BE2C (cell line): Measurements from ENCODE around the gene SLC2A13.
"Not testable (repeated sequence)": the region's sequence is repeated elsewhere in the genome, so short reads cannot be mapped to it uniquely, and the experiment has no call there.

Source experiments
- DNase-seq: peaks from one replicate; pipeline ENCODE4 v3.0.0-alpha.2; 2020
- H3K27me3 ChIP-seq: fragments of 250-450 bp; sonication (Bioruptor Pico); 2 replicates; pipeline ENCODE4 v1.5.1; 2020; ENCODE audit warnings: mild to moderate bottlenecking
- H3K36me3 ChIP-seq: fragments of 250-450 bp; sonication (Bioruptor Pico); 2 replicates; pipeline ENCODE4 v1.5.1; 2020; ENCODE audit warnings: mild to moderate bottlenecking
- H3K4me1 ChIP-seq: fragments of 250-450 bp; sonication (Bioruptor Pico); 2 replicates; pipeline ENCODE4 v1.5.1; 2020
- H3K4me3 ChIP-seq: 2 replicates; pipeline ENCODE4 v1.5.1; 2011; ENCODE audit warnings: low read depth, low read length
- H3K9me3 ChIP-seq: fragments of 250-450 bp; sonication (Bioruptor Pico); 2 replicates; pipeline ENCODE4 v1.5.1; 2020
- CTCF ChIP-seq: IDR thresholded peaks from 2 replicates; pipeline ENCODE4 v1.5.1; 2012; ENCODE audit warnings: mild to moderate bottlenecking, low read depth, low read length

Gene SLC2A13

DNA sequence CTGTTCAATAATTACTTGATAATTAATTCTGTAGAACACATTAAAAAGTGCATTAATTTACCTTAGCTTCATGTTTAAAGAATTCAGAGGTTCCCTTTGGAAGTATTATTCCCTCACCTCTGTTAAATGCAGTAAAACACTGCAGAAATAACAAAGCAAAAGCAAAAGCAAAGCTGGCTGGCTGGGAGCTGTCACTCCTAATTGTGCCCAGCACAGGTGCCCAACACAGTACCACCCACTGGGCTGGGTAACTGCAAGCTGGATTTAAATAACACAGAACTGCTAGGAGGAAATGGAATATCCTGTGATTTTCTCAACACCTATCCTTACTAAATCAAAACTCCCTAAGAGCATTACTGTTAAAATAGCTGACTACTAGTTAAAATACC is 72.6 kb downstream of the SLC2A13 start:
- no peaks in the 10 kb centered on the region for H3K9me3 ChIP-seq
- H3K36me3 ChIP-seq = no peaks in the 10 kb centered on the region
- no peaks in the 10 kb centered on the region for H3K4me1 ChIP-seq
- H3K27me3 ChIP-seq = no peaks in the 10 kb centered on the region
- DNase-seq = no peak
- TF ChIP-seq CTCF = no peak
- H3K4me3 ChIP-seq = no peak overlapping the region

GRCh38 chr12:40032433-40033241 is 73.2 kb downstream of the SLC2A13 start:
- H3K9me3 ChIP-seq = no peaks in the 10 kb centered on the region
- no peaks in the 10 kb centered on the region for H3K4me1 ChIP-seq
- DNase-seq = no peak
- no peaks in the 10 kb centered on the region for H3K27me3 ChIP-seq
- TF ChIP-seq CTCF = no peak
- H3K4me3 ChIP-seq = no peak overlapping the region
- H3K36me3 ChIP-seq = no peaks in the 10 kb centered on the region

DNA sequence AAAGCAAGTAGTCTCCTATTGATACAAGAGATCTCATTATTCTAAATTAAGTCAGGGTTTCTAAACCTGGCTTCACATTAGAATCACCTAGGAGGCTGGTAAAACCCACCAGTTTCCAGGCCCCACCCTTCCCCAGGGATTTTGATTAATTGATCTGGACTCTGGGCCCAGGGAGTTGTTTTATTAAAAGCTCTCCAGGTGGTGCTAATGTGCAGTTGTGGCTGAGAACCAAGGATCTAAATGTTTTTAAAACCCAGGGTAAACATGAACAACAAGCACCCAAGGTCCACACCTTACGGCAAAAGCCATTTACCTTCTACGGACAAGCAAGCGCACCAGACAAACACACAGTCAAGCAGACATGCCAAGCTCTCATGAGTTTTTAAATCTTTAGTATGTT is 73.9 kb downstream of the SLC2A13 start:
- no peaks in the 10 kb centered on the region for H3K4me1 ChIP-seq
- no peak overlapping the region for H3K4me3 ChIP-seq
- no peaks in the 10 kb centered on the region for H3K36me3 ChIP-seq
- no peak for DNase-seq
- no peak for TF ChIP-seq CTCF
- H3K9me3 ChIP-seq = no peaks in the 10 kb centered on the region
- H3K27me3 ChIP-seq = no peaks in the 10 kb centered on the region

DNA sequence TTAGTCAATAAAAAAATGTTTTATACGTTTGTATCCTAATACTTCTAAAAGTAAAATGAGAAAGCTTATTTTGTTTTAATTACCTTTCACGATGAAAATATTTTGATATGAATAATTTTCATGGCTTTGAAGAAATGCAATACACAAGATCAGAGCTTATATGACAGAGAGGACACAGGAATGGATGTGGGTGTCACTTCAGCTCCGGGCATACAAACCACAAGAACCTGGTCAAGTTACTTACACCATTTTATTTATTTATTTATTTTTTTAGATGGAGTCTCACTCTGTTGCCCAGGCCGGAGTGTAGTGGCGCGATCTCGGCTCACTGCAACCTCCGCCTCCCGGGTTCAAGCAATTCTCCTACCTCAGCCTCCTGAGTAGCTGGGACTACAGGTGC is 74.9 kb downstream of the SLC2A13 start:
- not testable (repeated sequence) for H3K9me3 ChIP-seq, DNase-seq, H3K27me3 ChIP-seq, H3K36me3 ChIP-seq, H3K4me3 ChIP-seq, H3K4me1 ChIP-seq

GRCh38 chr12:40028296-40028695 is 77.6 kb downstream of the SLC2A13 start:
- H3K36me3 ChIP-seq = no peaks in the 10 kb centered on the region
- H3K27me3 ChIP-seq = no peaks in the 10 kb centered on the region
- no peaks in the 10 kb centered on the region for H3K9me3 ChIP-seq
- H3K4me3 ChIP-seq = no peak overlapping the region
- no peak for TF ChIP-seq CTCF
- no peak for DNase-seq
- H3K4me1 ChIP-seq = no peaks in the 10 kb centered on the region

- H3K27me3 ChIP-seq = no peaks in the 10 kb centered on the region
- TF ChIP-seq CTCF = no peak
- no peaks in the 10 kb centered on the region for H3K9me3 ChIP-seq
- H3K4me3 ChIP-seq = no peak overlapping the region
- H3K4me1 ChIP-seq = no peaks in the 10 kb centered on the region
- DNase-seq = no peak
- H3K36me3 ChIP-seq = no peaks in the 10 kb centered on the region
Measured at GRCh38 chr12:40022850-40023249, 83.0 kb downstream of the SLC2A13 start.

DNA sequence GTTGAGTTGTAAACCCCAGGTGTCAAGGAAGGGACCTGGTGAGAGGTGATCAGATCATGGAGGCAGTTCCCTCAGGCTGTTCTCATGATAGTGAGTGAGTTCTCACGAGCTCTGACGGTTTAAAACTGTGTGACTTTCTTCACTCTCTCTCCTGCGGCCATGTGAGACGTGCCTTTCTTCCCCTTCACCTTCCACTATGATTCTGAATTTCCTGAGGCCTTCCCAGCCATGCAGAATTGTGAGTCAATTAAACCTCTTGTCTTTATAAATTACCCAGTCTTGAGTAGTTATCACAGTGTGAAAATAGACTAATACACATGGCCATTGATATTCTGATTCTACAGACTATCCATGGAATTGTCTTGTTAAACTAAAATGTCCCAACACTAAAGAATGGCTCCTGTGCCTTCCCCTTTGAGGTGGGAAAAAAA is 85.6 kb downstream of the SLC2A13 start:
- H3K9me3 ChIP-seq = no peaks in the 10 kb centered on the region
- DNase-seq = no peak
- TF ChIP-seq CTCF = no peak
- no peaks in the 10 kb centered on the region for H3K36me3 ChIP-seq
- no peaks in the 10 kb centered on the region for H3K27me3 ChIP-seq
- H3K4me3 ChIP-seq = no peak overlapping the region
- H3K4me1 ChIP-seq = no peaks in the 10 kb centered on the region
